Frontal cortex (tissue), 4 donors: Measurements from ENCODE around the gene B4GALNT3. TPM values are rescaled to one million over a fixed set of nuclear protein-coding genes. Genes with fewer than 3 reads are reported as not detected.
A peak's percentile ranks its signal among the peaks of the same experiment; 100 is the strongest.
"Not testable (repeated sequence)": the region's sequence is repeated elsewhere in the genome, so short reads cannot be mapped to it uniquely, and the experiment has no call there.

Source experiments
- DNase-seq, 2 donors: peaks; one replicate each; pipeline ENCODE4 v3.0.0; 2012; ENCODE audit warnings: low spot score in 2 of 2
- FAIRE-seq: peaks from 2 replicates; lab custom pipeline; 2012; peaks lifted over from hg19 to GRCh38; lab: Jason Lieb, UNC
- total RNA-seq: library from RNA; depleted of rRNA; stranded (reverse); fragments of >200 nt; gene quantifications from one replicate; pipeline ENCODE4 v1.2.3, GENCODE V29; 2014
- donor health status: control.
- donor health status: control.
- donor health status: control.

B4GALNT3 gene
- total RNA-seq, 1 donor from 2014 or later = 2.4 TPM

DNA sequence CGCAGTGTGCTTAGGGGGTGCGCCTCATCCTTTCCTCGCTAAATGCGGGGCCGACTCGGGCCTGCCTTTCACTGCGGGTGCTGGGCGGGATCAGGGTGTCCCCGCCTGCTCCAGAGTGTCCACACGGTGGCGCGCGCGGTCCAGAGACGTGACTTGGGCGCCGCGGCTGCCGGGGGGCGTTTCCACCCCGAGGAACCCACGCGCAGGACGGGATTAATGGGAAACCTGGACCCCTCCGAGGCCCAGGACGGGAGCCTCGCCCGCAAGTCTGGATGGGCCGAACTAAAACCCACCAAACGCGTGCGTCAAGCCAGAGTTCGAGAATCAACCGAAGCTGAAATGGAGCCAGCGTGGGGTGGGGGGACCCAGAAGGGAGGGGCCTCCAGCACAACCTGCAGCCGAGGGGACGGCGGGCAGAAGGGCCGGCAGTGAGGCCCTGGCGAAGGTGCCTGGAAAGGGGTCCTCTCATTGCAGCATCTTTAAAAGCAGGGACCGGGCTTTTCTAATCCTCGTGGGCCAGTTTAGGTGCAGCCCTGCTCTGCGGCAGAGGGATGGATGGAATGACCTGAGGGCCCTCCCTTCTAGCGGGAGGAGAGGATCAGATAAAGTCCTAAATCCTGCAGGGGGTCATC, 110.2 kb downstream of the B4GALNT3 start:
- FAIRE-seq = no peak
- peak; percentile 88 to 97 for DNase-seq

DNA sequence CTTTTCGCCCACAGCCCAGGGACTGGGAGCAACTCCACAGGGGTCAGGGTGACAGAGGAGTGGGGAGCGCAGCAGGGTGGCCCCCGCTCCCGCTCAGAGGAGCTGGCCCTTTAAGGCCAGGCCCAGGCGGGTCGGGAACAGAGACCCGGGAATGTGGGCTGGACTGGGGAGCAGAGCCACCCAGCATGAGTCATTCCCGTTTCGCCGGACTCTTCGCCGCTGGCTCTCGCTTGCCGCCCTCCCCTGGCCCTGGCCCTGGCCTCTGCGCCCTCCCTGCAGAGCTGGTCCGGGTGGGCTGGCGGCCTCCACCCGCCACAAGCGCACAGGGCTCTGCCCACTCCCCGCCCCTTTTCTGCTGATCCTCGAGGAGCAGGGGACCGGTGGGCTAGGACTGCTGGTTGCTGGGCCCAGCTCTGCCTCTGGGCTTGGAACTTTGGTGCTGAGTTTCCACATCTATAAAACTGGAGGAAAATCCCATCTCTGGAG, 110.7 kb downstream of the B4GALNT3 start:
- DNase-seq = peak; percentile 76 to 79
- FAIRE-seq = no peak

DNA sequence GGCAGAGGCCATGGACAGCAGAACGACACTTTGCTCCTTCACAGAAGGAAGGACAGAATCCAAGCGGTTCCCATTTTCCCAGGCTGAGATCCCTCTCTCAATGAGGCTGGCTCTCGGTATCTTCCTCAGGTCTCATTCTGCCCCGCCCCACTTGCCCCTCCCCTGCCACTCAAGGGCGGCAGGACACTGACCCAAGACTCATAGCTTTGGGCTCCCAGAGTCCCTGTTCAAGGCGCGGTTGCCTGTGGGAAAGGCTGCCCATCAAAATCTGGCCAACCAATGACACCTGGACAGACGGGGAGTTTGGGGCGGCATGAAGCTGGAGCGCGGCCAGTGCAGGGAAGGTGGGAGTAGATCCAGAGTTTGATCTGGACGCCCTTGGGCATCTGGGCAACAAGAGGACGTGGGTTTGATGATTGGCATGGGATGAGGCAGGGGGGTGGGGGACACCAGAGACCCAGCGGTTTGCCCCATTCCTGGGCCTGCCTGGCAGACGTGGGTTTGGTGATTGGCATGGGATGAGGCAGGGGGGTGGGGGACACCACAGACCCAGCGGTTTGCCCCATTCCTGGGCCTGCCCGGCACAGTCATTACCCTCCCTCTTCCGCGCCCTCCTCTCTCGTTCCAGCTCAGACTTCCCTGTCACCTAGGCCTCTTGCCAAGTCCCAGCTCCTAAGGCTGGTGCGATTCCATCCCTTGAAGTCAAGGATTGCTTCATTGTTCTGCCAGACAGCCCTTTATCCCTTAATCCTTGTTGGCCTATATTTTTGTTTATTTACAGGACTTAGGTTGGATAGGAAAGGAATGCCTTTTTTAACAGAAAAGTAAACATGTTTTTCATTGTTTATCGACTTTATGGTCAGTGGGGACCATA, 111.4 kb downstream of the B4GALNT3 start:
- FAIRE-seq = no peak

DNA sequence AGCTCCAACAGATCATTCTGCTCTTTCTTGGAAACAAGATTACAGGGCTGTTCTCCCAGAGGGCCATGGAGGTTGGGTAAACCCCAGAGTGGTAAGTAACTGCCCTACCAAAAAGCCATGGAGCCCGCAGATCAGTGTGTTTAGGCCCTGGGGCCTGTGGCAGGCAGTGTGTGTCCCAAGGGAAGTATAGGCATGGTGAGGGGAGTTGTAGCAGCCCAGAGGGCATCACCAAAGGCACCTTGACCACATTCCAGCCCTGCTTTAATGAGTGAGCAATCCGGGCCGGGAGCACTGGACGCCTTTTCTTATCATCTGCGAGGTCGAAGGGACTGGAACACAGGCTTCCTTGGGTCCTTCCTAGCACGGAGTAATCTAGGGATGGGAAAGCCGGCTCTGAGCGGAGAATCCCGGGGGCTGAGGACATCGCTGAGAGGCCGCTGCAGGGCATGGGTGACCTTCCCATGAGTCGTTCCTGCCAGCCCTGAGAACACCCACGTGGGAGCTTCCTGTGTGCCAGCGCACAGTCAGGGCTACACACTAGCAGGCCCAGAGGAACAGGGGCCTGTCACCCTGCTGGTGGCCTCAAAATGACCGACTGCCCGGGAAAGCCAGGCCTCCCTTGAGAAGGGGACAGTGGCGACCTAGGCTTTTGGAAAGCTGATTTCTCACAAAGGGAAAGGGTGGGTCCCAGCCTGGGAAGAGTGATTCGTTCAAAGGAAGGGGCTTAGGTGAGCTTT, 112.2 kb downstream of the B4GALNT3 start:
- FAIRE-seq (no peak), DNase-seq (no peak)

More for the DNA sequence above, 111.4 kb downstream of the B4GALNT3 start:
- peak in 1 of 2 donors; percentile 41 for DNase-seq

GRCh38 chr12:572532-572899, 112.8 kb downstream of the B4GALNT3 start:
- FAIRE-seq (no peak), DNase-seq (no peak)

DNA sequence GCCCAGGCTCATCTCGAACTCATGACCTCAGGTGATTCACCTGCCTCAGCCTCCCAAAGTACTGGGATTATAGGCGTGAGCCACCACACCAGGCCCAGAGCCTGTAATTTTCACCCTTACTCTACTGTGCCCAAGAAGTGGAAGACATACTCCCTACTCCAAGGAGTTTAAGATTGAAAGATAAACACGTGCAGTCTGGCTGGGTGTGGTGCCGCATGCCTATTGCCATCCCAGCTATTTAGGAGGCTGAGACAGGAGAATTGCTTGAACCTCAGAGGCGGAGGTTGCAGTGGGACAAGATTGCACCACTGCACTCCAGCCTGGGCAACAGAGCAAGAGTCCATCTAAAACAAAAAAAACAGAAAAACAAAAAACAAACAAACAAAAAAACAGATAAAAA, 113.5 kb downstream of the B4GALNT3 start:
- DNase-seq (no peak), FAIRE-seq (no peak)

- FAIRE-seq (no peak), DNase-seq (no peak)
These were observed 114.9 kb downstream of the B4GALNT3 start for GRCh38 chr12:574475-575128.

- no peak for DNase-seq
These were observed 115.4 kb downstream of the B4GALNT3 start for GRCh38 chr12:575129-575502.

GRCh38 chr12:575948-576614, 116.3 kb downstream of the B4GALNT3 start:
- no peak for FAIRE-seq

More at GRCh38 chr12:575129-575502, 115.4 kb downstream of the B4GALNT3 start:
- FAIRE-seq = no peak

GRCh38 chr12:576615-577110, 116.9 kb downstream of the B4GALNT3 start:
- peak in 1 of 2 donors; percentile 34 for DNase-seq
- FAIRE-seq = no peak

More at GRCh38 chr12:575948-576614, 116.3 kb downstream of the B4GALNT3 start:
- peak; percentile 83 to 93 for DNase-seq

DNA sequence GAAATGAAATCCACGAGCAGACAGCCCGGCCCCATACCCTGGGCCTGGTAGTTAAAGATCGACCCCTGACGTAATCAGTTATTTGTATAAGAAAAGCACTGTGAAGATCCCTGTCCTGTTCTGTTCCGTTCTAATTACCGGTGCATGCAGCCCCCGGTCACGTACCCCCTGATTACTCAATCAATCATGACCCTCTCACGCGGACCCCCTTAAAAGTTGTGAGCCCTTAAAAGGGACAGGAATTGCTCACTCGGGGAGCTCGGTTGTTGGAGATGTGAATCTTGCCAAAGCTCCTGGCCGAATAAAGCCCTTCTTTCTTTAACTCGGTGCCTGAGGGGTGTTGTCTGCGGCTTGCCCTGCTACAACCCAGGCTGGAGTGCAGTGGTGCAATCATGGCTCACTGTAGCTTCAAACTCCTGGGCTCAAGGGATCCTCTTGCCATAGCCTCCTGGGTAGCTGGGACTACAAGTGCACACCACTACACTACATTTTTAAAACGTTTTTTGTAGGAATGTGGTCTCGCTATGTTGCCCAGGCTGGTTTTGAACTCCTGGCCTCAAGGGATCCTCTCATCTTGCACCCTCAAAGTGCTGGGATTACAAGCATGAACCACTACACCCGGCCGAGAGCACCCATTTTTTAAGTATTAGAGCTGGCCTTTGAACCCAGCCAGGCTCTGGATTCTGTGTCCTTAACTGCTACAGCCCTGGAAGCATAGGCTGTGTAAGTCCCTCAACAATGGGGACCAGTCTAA, 118.4 kb downstream of the B4GALNT3 start:
- DNase-seq, FAIRE-seq: not testable (repeated sequence)

GRCh38 chr12:578748-579419, 119.1 kb downstream of the B4GALNT3 start:
- DNase-seq (no peak), FAIRE-seq (no peak)

DNA sequence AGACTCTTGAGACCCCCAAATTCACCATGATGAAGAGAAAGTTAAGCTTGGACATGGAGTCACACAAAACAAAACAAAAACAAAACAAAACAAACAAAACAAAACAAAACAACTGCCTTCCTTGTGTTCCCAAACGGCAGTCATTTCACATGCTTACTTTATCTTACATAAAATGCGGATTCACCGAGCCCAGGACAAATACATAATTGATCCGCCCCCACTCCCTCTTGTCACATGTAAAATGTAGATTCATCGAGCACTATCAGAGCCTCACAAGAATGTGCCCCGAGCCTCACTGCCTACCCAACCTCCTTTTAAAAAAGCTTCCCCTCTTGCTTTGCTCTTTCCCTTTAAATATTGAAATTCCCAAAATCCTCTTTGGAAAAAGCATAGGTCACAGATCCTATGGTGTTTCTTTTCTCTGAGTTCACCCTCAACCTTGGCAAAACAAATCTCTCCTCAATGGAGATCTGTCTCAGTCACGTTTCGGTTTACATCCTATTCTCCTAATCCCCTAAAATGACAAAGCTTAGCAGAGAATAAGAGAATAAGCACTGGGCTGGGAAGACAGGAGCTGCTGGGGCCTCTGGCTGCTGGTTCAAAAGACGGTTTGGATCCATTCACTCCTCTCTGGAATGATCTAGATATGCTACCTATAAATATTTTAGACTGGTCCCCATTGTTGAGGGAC, 119.8 kb downstream of the B4GALNT3 start:
- FAIRE-seq (no peak), DNase-seq (no peak)

GRCh38 chr12:580813-581212, 121.1 kb downstream of the B4GALNT3 start:
- FAIRE-seq (no peak), DNase-seq (no peak)

GRCh38 chr12:581321-581720, 121.6 kb downstream of the B4GALNT3 start:
- DNase-seq = no peak
- no peak for FAIRE-seq

DNA sequence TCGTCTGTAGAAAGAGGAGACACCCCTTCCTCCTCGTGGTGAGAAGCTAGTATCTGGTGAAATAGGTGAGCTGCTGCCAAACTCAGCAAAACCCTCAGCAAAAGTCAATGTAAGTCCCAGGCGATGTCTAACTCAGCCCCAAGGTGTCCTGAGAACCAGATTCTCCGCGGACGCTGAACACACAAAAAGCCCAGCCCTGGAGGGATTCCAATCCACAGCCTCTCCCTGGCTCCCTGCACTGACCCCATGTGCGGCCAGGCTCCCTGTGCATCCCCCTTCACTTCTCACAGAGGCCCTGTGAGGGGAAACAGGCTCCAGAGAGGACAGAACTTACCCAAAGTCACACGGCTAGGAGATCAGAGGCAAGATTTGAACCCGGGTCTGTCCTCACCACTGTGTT, 122.0 kb downstream of the B4GALNT3 start:
- DNase-seq (no peak), FAIRE-seq (no peak)

- DNase-seq = no peak
- no peak for FAIRE-seq
These were observed 123.6 kb downstream of the B4GALNT3 start for GRCh38 chr12:583251-583869.
